NCI-H82 (cell line): ENCODE data around the gene PUM1.

Source experiments
- DNase-seq: peaks from one replicate; lab custom pipeline; 2025; lab: John Stamatoyannopoulos, UW

PUM1 gene

DNA sequence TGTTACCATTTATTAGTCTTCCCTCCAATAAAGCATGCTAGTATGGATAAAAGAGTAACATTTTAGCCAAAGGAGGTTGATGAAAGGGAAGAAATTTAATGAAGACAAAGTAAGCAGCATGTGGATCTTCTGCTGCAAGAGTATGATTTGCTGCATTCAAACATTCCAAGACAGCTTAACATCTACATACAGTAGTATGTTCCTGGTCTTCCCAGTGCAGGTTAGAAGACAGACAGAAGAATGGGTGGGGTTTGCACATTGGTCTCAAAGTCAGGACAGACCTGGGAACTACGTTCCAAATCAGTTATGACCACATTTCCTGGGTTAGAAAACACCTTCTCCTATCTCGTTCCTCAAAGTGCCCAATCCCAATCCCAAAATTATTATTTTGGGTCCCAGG lies 43.3 kb downstream of the PUM1 start:
- no peak for DNase-seq

DNA sequence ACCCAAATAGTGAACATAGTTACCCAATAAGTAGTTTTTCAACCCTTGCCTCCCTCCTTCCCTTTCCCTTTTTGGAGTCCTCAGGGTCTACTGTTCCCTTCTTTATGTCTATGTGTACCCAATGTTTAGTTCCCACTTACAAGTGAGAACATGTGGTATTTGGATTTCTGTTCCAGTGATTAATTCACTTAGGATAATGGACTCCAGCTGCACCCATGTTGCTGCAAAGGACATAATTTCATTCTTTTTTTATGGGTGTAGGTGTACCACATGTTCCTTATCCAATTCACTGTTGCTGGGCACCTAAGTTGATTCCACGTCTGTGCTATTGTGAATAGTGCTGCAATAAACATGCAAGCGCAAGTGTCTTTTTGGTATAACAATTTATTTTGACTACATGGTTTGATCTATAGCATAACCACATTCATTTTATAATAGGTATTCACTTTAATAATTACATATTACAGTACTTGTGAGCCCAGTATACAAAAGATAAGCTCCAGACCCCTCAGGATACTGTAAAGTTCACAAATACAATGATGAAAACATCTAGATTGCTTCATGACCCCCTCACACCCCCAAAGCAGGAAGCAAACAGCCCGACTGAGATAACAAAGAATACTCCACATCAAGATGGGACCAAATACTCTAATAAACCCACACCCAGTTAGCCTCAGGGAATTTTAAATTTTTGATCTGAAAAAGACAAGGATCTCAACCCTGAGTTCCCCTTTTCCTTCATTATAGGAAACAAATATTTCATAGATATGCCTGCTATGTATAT lies 45.3 kb downstream of the PUM1 start:
- peak; percentile 43 for DNase-seq

DNA sequence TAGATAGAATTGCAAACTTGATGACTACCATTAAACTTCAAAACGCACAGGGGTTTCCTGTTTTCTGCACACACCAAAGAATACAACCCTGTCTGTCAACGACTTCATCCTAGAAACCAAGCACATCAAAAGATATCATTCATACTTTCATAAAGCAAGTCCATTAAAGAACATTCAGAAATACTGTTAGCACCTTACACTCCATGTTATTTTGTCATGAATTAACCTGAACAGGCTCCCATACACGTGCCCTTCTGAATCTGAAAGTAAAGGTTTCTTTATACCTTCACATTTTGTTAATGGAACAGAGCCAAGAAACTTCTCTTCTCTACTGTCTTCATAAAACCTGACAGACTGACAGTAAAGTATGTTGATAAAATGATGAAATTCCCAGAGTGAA lies 46.1 kb downstream of the PUM1 start:
- DNase-seq: no peak

DNA sequence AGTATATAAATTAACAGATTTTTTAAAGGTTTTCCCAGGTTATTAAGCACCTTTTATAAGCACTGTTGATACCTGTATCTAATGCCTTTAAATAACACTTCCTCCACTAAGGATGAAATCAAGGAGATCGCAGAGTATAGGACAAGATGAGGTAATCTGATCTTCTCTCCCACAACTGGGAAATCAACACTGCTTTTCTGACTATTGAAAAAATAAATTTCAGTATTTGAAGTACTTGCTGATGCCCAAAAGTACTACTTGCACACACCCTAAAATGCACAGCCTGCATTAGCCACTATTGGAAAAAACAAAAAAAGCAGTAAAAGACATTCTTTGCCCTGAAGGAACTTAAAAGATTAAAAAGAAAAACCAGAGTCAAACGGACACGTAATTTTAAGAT lies 48.6 kb downstream of the PUM1 start:
- no peak for DNase-seq

DNA sequence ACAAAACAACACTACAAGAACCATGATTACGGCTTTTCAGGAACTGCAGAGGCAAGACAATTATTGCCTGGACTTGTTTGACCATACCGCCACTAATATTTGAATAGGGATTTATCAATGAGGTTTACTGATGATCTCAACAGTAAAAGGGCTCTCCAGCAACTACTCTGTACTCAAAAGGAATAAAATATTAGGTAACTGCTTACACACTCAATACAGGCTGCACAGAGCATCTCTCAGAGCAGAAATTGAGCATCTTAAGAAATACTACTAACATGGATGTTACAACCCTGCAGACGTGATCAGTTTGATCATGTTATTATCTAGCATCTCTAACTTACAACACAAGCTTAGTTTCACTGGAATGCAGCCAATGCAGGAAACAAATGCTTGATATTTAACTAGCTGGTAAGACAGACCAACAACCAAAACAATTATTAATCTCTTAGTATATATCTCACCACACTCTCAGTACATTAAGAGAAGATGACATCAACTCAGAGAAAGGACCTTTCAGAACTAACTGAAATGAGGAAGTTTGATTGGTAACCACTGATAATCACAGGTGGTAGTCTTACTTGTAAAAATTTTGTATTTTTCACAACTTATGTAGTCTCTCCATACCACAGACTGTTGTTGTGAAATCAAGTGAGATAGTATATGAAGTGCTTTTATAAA lies 52.2 kb downstream of the PUM1 start:
- DNase-seq: no peak

DNA sequence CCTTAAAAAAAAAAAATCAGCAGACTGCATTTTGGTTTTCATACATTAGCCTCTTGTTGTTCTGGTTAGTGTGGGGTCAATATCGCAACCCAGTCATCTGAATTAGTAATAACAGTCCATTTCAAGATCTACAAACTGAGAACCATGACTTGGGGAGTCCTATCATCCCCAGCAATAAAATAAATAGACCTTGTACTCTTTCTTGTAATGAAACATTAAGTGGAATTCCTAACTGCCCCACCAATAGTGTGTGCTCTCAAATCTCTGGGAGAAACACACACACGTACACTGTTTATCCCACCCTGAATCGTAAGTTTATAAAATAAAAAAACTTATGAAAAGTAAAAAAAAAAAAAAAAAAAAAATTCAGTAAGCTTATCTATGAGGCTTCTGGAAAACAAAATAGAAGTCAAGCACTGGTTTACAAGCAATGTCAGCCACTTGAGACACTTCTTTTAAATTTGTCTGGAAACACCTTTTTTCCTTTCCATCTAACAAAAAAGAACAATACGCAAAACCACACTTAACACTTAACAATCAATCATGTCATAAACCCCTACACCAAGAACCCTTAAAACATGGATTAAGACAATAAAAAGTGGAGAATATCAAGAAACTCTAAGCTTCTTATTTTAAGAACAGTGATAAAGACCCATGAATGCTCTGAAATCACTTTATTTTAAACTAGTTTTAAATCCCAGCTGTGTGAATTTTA lies 53.1 kb downstream of the PUM1 start:
- no peak for DNase-seq

DNA sequence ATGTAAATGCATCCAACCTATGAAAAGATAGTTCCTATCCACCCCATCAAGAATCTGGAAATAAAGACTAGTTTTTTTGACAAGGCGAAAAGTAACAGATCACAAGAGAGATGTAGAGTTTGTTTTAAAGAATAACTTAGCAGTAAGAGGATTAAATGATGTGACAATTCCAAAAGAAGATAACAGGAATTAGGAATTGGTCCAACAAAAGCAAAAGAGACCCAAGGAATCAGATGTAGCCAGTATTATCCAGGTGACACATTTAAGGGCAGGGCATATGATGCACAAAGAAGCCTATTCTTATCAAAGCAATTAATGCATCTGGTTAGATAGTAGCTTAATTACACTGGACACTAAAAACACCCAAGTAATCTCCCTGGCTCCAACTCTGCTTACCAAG lies 53.8 kb downstream of the PUM1 start:
- DNase-seq: no peak

DNA sequence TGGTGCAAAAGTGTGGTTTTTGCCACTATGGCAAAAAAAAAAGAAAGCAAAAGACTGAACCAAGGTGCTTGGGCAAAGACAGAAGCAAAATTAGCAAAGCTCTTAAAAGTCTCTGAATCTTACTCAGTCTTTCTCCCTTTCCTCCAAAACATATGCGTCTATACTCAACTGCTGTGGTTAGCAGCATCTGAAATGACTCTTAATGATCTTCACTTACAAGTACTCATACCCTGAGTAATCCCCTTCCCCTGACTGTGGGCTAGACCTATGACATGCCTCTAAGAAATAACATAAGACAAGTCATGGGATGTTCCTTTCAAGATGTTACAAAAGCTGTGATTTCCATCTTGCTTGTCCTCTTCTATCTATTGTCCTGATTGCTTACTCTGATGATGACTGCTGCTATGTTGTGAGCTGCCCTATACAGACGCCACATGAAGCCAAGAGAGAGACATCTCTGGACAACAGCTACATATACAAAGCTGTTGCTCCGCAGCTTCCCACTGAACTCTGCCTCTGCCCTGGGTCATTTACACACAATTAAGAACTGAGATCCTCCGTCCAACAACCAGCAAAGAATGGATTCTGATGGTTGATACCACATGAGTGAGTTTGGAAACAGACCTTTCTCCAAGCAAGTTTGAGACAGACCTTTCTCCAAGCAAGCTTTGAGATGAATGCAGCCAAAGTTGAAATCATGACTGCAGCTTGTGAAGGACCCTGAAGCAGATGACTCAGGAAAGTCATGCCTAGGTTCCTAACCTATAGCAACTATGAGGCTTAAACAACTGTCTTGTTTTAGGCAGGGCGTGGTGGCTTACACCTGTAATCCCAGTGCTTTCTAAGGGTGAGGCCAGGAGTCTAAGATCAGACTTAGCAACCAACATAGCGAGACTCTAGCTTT lies 55.2 kb downstream of the PUM1 start:
- DNase-seq: no peak

DNA sequence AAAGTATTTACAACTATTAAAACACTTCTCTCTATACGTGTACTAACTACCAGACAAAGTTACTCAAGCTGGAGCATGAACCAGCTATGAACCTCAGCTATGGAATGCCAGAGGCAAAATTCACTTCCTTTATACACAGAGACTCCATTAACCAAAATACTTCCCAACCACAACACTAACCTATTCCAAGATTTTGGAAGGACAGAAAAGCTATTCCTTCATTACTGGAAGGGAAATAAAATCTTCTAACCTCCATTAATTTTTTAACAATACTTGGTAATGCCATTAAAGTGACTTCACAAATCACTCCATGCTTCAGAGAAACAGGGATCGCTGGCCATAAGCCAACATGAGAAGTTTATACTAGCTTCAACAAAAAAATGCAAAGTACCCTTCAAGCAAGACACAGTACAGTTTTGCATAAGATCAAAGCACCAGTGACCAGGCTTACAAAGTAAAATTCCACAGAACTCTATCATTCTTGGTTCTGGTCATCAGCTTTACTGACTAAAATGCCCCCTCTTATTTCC lies 58.0 kb downstream of the PUM1 start:
- DNase-seq: no peak

DNA sequence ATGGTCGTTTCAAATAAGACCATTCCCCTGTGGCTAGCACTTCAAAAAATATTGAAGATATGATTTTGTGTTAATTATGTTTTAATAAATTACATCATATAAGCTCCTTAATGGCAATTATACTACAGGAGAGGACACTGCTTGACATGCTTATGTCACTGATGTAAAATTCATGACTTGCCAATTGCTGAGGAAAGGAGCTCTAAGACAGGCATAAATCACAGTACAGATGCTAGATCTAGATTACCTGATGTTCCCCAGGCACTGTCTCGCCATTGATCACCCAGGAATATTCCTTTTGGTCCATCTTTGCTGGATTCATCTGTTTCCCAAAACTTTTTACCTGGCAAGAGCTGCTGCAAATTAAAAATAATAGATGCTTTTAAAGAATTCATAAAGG lies 58.8 kb downstream of the PUM1 start:
- no peak for DNase-seq

DNA sequence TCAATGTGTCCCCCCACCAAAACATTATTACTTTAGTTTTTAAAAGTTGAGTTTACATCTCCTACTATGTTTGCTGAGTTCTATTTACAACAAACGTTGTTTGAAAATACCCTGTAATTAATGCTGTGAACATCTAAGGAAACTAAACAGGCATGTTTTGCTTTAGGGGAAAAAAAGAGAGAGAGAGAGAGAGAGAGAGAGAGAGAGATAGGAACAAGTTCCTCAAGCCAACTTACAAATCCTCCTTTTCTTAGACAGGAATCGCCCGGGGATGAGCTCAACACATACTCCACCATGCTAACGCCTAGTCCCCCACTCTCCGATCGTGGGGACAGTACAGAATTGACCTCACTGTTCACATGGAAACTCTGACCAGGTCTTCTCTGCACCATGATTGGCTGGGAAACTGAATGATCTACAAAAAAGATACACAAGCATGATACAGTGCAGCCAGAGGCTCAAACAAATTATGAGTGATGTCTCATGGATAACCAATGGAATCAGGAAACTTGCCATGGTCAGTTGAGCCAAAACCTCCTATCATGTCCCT lies 59.8 kb downstream of the PUM1 start:
- no peak for DNase-seq

DNA sequence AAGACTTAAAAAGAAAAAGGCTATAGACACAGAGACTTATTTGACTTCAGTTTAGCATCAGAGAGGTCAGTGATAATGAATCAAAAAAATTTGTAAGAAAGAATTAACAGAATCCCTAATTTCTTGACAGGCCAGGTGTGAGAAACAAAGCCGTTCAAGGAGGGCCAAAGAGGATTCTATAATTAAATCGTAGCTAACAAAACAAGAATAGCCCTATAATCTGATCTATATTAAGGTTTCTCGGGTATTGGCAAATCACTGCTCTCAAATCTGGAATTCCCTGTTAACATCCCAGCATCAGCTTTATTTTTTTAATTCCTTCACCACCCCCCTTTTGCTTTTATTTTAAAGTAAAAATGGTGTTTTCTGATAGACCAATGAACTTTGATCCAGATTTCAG lies 60.3 kb downstream of the PUM1 start:
- no peak for DNase-seq

DNA sequence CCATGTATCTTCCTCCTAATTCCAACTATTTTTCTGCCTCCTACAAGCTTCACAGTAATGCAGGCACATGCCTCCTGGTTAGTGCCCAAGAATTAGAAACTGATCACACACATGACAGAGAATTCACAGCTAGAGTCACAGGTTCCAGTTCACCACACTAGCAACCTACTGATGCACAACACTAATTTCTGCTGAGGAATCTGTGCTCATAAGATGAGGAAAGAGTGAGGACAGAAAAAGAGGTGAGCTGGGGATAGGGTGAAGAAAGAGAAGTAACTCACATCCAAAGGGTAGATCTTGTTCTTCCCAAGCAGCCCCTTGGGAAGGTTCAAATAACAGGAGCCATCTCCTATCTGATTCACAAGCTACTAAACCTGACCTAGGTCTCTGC lies 61.3 kb downstream of the PUM1 start:
- no peak for DNase-seq

DNA sequence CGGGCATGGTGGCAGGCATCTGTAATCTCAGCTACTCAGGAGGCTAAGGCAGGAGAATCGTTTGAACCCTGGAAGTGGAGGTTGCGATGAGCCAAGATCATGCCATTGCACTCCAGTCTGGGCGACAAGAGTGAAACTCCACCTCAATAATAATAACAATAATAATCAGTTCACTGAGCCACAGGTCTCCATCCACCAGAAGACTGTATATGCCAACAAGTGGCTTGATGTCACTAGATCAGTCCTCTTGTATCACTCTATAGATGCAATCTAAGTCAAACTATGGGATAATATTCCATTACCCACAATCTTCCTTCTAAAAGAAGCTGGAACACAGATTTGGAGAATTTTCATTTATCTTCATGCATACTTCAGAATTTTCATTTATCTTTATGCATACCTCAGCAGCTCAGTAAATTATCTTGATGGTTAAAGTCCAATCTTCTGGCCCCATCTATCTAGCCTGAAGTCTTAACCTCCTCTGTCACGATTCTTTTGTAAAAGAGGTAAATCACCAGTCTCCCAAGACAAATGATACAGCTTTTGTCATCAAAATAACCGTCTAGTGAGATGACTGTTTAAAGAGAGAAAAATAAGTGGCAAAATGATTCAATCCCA lies 61.8 kb downstream of the PUM1 start:
- DNase-seq: no peak

DNA sequence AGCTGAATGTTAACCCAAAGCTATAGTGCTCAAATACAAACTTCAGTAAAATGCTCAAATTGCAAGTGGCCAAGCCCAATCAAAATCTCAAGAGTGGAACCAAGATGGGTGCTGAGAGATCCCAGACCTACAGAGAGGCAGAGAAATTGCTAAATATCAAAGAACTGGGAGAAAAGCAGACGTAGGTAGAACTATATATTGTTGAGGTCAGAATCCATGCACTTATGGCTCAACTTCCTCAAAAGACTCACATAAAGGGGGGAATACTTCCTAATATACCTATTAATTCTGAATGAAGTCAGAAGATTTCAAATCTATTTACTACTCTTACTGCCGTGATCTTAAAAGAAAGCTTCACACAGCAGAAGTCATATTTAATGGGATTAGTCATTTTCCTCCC lies 65.2 kb downstream of the PUM1 start:
- DNase-seq: no peak

DNA sequence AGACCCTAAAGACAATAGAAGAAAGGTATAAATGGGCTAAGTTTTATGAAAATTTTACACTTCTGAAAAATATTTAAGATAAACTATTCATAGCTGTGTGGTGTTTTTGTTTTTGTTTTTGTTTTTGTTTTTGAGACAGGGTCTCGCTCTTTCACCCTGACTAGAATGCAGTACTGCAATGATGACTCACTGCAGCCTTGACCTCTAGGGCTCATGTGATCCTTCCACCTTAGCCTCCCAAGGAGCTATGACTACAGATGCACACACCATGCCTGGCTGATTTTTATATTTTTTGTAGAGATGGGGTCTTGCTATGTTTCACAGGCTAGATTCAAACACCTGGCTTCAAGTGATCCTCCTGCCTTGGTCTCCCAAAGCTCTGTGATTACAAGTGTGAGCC lies 66.6 kb downstream of the PUM1 start:
- DNase-seq: no peak

DNA sequence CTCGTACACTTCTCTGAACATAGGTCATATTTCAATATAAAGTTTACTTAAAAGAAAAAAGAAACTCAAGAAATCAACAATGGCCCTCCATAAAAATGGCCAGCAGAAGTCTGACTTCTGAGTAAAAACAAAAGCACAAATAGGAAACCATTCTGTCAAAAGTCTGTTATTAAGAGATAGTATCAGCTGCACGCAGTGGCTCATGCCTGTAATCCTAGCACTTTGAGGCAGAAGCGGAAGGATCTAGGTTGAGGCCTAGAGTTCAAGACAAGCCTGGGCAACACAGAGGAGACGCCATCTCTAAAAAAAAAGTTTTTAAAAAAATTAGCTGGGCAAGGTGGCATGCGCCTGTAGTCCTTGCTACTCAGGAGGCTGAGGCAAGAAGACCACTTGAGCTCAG lies 67.3 kb downstream of the PUM1 start:
- DNase-seq: no peak

DNA sequence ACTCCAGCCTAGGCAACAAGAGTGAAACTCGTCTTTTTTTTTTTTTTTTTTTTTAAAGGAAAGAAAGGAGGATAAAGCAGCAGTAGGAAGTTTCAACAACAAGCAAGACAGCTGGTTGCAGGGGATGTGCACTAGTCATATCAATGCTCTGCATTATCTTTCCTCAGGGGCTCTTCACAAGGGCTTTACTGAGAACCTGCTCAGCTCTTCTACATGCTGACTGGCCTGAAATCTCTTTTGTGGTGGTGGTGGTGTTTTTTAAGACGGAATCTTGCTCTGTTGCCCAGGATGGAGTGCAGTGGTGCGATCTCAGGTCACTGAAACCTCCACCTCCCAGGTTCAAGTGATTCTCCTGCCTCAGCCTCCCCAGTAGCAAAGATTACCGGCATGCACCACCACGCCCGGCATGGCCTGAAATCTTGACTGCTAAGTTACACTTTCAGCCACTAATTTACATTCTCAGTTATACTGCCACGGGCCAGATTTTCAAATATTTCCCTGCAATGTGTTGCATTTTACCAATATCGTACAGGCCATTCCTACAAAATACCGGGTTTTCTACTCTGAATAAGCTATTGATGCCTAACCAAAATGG lies 68.0 kb downstream of the PUM1 start:
- no peak for DNase-seq

DNA sequence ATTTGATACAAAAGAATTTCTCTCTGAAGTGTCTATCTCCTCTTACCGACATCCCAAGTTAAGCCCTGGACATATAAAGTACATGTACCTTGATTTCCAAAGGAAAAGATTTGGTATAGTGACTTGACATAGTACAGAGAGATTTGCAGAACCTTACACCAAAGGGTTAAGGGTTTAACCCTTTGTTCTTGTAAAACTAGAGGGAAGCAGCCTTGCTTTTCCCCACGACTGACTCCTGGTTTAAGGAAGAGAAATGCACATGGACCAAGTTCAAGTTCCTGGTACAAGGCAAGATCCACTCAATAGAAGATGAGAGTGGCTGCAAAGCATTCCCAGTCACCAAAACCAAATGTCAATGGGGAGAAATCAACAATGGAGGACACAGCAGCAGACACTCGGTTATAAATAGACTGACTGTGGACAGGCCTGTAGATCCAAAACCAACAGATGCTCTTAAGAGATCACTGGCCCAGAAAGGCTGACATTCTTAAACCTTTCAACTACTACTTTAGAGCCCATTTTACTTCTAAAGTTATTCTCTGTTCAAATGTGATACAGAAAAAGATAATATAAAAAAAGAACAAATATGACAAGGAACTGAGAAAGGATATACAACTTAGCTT lies 69.4 kb downstream of the PUM1 start:
- DNase-seq: no peak

DNA sequence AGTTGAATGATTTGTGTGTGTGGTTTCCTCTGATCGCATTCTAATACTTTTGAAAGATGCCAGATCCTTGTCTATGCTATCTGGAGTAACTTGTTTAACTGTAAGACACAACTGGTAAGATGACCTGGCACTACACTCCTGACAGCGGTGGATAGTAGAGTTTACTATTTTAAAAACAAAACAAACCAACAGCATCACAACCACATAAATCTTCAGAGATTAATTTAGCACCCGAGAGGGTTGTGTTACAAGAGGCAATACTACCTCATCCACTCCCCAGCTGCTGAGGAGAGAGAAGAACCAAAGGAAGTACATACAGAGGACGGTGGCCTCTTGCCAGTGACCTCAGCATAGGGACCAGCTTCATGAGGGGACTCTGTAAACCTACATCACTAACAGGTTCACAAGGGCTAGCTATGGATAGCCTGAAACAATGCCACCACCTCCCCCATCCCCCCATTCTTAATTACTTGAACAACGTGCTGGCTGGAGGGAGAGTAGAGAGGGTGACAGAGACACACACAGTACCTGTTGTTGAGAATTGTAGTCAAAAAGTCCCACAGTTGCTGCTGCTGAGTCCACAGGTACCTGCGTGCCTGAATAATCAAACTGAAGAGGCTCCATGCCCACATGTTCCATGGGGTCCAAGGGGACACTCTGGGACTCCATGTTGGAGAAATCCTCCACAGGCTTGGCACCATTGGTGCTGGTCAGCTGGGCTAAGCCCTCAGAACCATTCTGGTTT lies 73.5 kb downstream of the PUM1 start:
- DNase-seq: no peak
